ENCODE data around the gene E4F1. TPM values are rescaled to one million over a fixed set of nuclear protein-coding genes. Genes with fewer than 3 reads are reported as not detected.
A peak's percentile ranks its signal among the peaks of the same experiment; 100 is the strongest.
"Not testable (repeated sequence)": the region's sequence is repeated elsewhere in the genome, so short reads cannot be mapped to it uniquely, and the experiment has no call there.

The E4F1 gene
- total RNA-seq, 1 donor from 2014 or later: 28.6 TPM

DNA sequence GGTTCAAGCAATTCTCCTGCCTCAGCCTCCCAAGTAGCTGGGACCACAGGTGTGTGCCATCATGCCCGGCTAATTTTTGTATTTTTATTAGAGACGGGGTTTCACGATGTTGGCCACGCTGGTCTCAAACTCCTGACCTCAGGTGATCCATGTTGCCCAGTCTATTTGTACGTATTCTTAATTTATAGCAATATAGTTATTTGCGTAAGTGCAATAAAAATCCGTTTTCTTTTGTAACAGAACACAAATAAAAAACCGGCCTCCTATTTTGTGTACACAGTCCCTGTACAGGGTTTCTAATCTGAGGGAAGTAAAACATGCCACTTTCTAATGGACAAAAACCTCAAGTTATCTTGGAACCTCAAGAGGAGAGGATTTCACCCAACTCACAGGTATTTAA is 36.9 kb downstream of the E4F1 start:
- Histone ChIP-seq H3K27me3 (ENCODE audit: control insufficient read depth, insufficient read depth, low read length) (no peaks in the 10 kb centered on the region), H3K4me3 (ENCODE audit: low read depth, low read length) (no peak overlapping the region), H3K36me3 (ENCODE audit: control insufficient read depth, insufficient read depth, low read length) (peaks cover 3% of the 10 kb centered on the region)
- no peak for DNase-seq (ENCODE audit: low read depth)
- TF ChIP-seq, protein P1, sequence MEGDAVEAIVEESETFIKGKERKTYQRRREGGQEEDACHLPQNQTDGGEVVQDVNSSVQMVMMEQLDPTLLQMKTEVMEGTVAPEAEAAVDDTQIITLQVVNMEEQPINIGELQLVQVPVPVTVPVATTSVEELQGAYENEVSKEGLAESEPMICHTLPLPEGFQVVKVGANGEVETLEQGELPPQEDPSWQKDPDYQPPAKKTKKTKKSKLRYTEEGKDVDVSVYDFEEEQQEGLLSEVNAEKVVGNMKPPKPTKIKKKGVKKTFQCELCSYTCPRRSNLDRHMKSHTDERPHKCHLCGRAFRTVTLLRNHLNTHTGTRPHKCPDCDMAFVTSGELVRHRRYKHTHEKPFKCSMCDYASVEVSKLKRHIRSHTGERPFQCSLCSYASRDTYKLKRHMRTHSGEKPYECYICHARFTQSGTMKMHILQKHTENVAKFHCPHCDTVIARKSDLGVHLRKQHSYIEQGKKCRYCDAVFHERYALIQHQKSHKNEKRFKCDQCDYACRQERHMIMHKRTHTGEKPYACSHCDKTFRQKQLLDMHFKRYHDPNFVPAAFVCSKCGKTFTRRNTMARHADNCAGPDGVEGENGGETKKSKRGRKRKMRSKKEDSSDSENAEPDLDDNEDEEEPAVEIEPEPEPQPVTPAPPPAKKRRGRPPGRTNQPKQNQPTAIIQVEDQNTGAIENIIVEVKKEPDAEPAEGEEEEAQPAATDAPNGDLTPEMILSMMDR (IDR thresholded peaks at IDR 0.05; ENCODE audit: insufficient read depth, low read length, poor library complexity, severe bottlenecking): no peak

DNA sequence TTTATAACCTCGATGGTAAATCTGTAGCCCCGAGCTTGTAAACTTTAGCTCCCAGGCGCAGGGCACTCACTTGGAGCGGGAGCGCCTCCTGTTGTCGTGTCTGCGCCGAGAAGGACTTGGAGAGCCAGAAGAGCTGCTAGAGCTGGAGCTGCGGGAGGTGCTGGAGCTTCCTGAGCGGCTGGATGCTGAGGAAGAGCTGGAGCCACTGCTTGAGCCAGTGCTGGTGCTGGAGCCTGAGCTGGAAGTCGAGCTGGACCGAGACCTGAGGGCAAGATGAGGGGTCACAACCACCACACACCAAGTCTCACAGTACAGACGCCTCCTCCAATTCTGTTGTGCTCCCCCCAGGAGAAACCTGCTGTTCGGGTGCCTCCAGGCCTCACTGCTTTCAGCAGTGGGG is 39.6 kb downstream of the E4F1 start:
- not testable (repeated sequence) for H3K27me3 ChIP-seq (ENCODE audit: control insufficient read depth, insufficient read depth, low read length); DNase-seq (ENCODE audit: low read depth)

DNA sequence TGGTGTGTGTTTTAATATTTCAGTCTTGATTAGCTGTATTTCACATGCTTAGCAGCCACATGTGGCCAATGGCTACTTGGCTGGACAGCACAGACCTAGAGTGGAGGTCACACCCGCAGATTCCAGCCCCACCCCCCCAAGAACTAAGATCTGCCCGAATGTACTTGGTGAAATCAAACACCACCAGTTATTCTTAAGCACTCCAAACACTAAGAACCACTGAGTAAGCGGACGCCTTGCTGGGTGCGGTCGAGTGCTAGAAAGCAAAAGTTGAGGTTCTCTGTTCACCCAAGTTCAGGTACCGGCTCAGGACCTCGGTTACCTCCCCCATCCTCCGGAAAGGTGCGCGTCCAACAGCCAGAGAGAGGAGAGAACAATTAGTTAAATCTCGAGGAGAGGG is 43.5 kb downstream of the E4F1 start:
- H3K27me3 ChIP-seq (ENCODE audit: control insufficient read depth, insufficient read depth, low read length); H3K36me3 ChIP-seq (ENCODE audit: control insufficient read depth, insufficient read depth, low read length); DNase-seq (ENCODE audit: low read depth): not testable (repeated sequence)
- H3K4me3 ChIP-seq (ENCODE audit: low read depth, low read length): peak overlapping the region; percentile 67

More for the DNA sequence above, 39.6 kb downstream of the E4F1 start:
- H3K4me3 ChIP-seq (ENCODE audit: low read depth, low read length); H3K36me3 ChIP-seq (ENCODE audit: control insufficient read depth, insufficient read depth, low read length): not testable (repeated sequence)

DNA sequence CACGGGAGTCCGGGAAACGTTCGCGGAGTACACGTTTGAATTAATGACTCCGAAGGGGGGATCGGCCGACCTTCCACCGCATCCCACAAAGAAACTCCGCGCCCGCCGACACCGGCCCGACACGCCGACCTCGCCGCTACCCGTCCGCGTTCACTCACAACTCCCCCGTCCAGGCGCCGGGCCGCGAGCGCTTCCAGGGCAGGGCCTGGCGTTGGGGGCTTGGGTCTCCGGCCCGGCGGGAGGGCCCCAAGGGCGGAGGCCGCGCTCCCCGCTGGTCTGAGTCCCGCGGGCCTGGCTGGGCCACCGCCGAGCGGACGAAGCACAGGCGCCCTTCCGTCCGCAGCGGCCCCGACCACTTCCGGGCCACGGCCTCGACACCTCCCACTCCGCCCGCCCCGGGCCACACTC is 44.1 kb downstream of the E4F1 start:
- H3K36me3 ChIP-seq (ENCODE audit: control insufficient read depth, insufficient read depth, low read length); H3K27me3 ChIP-seq (ENCODE audit: control insufficient read depth, insufficient read depth, low read length); DNase-seq (ENCODE audit: low read depth): not testable (repeated sequence)
- H3K4me3 ChIP-seq (ENCODE audit: low read depth, low read length): peak overlapping the region; percentile 67

DNA sequence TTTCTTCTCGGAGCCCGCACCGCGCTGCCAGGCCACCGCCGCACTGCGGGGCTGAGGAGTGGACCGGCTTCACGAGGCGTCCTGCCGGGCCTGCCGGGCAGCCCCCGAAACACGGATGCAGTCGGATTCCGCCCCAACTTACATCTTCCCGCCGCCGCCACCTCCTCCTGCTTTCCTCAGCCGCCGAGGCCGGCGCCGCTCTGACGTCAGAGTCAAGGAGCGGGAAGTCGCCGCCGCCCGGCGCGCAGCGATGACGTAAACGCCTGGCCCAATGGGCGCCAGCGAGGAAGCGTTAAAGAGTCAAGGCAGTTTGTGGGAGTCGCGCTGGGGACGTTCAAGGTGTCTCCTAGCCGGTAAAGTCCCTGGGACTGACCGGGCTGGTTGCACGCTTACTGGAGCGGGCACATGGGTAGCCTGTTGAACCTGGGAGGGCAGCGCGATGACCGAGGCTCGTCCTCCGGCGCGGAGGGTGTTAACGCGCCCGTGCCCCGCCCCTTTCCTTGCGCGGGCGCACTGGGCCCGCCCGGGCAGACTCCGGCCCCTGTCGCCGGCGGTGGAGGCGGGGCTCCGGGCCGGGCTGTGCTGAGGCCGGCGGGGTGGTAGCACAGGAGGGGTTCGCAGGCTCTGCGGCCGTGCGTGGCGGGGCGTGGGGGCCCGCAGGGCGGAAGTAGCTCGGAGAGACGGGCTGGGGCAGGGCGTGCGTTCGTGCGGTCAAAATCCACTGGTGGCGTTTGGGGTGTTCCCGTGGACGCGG is 44.7 kb downstream of the E4F1 start, which contains the start of gene RNPS1:
Gene RNPS1 (minus strand): TSS at position 214 of the 754 bp plus-strand sequence. CDS start 3,483 bp downstream, outside the sequence.
- TF ChIP-seq, protein P1 (IDR thresholded peaks at IDR 0.05; ENCODE audit: insufficient read depth, low read length, poor library complexity, severe bottlenecking): no peak
- Histone ChIP-seq H3K36me3 (ENCODE audit: control insufficient read depth, insufficient read depth, low read length) (no peaks in the 10 kb centered on the region), H3K4me3 (ENCODE audit: low read depth, low read length) (peak within 1 kb of the TSS; percentile 67), H3K27me3 (ENCODE audit: control insufficient read depth, insufficient read depth, low read length) (no peaks in the 10 kb centered on the region)
- DNase-seq (ENCODE audit: low read depth): peak; percentile 80

DNA sequence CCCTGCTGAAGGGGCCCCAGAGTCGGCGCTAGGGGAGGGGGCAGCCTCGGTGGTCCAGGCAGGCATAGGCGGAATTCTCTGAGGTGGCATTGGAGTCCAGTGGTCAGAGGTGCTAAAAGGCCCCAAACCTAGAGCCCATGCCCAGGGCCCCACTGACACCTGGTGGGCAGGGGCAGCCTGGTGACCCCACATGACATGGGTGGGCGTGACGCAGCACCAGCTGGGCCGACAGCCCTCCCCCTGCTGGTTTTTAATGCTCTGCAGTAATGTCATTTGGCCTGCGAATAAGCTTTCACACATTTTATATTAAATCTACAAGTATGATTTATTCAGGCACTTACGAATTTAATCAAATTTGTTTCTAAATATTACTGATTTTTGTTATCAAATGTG is 46.7 kb downstream of the E4F1 start:
- Histone ChIP-seq H3K4me3 (ENCODE audit: low read depth, low read length) (no peak overlapping the region), H3K27me3 (ENCODE audit: control insufficient read depth, insufficient read depth, low read length) (no peaks in the 10 kb centered on the region), H3K36me3 (ENCODE audit: control insufficient read depth, insufficient read depth, low read length) (no peaks in the 10 kb centered on the region)
- DNase-seq (ENCODE audit: low read depth): no peak
- TF ChIP-seq, protein P1 (IDR thresholded peaks at IDR 0.05; ENCODE audit: insufficient read depth, low read length, poor library complexity, severe bottlenecking): no peak

DNA sequence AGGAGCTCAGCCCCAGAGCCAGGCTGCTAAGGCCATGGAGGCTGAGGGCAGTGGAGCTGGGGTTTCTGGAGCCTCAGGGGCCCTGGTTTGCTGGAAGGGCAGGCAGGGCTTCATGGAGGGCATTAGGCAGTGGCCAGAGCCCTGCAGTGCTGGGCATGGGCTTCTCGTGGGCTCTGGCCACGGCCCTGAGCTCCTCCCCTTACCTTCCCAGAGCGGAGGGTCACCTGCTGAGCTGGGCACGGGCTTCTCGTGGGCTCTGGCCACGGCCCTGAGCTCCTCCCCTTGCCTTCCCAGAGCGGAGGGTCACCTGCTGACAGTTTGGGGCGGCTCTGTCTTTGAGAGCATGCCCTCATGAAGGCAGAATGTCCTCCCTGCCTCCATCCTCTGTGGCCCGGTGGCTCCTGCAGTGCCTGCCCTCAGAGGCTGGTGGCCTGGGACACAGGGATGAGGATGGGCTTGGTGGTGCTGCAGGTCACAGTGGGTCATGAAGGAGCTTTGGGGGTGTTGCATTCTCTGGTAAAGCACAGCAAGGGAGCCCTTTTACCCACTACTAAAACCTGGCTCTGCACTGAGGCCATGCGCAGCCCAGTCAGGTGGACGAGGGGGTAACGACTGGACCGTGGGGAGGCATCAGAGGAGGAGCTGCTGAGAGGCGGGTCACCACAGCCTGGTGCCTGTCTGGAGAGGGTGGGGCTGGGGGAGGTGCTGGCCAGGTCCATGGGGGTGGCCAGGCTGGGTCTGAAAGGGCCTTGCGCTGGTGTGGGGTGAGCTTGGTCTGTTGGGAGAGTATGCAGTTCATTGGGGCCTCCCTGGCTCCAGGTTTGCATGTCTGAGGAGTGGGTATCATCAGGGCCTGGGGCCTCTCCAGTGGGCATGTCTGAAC is 47.4 kb downstream of the E4F1 start:
- Histone ChIP-seq H3K27me3 (ENCODE audit: control insufficient read depth, insufficient read depth, low read length) (no peaks in the 10 kb centered on the region), H3K36me3 (ENCODE audit: control insufficient read depth, insufficient read depth, low read length) (no peaks in the 10 kb centered on the region), H3K4me3 (ENCODE audit: low read depth, low read length) (no peak overlapping the region)
- TF ChIP-seq, protein P1 (IDR thresholded peaks at IDR 0.05; ENCODE audit: insufficient read depth, low read length, poor library complexity, severe bottlenecking): no peak
- DNase-seq (ENCODE audit: low read depth): no peak
